Measurements from ENCODE around the gene WDFY4.

WDFY4 gene

DNA sequence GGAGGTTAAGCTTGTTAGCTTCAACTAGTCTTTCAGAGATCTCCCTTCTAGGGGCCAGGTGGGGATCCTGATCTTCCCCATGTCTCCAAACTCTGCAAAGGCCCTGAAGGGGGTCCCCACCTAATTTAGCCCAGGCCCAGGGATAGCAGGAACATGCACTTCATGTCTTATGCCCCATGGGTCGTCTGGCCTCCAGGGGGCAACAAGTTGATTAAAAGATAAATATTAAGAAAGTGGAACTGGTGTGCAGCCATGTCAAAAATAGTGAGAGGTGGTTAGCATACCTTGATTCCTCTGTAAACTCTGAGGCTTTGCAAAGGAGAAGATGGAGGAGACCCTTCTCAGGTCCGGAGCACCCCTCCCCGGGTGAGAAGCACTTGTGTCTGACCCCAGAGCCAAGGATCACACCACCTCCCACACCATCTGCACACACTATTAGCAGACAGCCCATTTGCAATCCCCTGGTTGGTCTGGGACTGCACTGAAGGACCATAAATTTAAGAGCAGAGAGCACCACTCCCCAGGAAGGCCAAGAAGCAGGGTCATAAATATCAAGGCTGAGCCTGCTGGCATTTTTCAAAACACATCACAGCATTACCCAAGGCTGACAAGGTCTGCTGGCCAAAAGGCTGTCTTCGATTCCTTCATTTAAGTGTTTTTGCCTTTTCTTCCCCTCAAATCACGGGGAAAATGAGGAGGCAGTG, 299.1 kb downstream of the WDFY4 start:
- no peak for TF ChIP-seq SIN3A (IDR thresholded peaks at IDR 0.05; ENCODE audit: borderline replicate concordance, insufficient read depth, low read length)
- TF ChIP-seq TAF1 (IDR thresholded peaks at IDR 0.05; ENCODE audit: borderline replicate concordance, insufficient read depth, low read length), result no peak
- TF ChIP-seq, protein P1, sequence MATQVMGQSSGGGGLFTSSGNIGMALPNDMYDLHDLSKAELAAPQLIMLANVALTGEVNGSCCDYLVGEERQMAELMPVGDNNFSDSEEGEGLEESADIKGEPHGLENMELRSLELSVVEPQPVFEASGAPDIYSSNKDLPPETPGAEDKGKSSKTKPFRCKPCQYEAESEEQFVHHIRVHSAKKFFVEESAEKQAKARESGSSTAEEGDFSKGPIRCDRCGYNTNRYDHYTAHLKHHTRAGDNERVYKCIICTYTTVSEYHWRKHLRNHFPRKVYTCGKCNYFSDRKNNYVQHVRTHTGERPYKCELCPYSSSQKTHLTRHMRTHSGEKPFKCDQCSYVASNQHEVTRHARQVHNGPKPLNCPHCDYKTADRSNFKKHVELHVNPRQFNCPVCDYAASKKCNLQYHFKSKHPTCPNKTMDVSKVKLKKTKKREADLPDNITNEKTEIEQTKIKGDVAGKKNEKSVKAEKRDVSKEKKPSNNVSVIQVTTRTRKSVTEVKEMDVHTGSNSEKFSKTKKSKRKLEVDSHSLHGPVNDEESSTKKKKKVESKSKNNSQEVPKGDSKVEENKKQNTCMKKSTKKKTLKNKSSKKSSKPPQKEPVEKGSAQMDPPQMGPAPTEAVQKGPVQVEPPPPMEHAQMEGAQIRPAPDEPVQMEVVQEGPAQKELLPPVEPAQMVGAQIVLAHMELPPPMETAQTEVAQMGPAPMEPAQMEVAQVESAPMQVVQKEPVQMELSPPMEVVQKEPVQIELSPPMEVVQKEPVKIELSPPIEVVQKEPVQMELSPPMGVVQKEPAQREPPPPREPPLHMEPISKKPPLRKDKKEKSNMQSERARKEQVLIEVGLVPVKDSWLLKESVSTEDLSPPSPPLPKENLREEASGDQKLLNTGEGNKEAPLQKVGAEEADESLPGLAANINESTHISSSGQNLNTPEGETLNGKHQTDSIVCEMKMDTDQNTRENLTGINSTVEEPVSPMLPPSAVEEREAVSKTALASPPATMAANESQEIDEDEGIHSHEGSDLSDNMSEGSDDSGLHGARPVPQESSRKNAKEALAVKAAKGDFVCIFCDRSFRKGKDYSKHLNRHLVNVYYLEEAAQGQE (IDR thresholded peaks at IDR 0.05; ENCODE audit: insufficient read depth in 1 of 2, low read depth in 2 of 2, low read length in 2 of 2), result no peak
- TF ChIP-seq FOXP2 (optimal IDR thresholded peaks at IDR 0.05; ENCODE audit: borderline replicate concordance, extremely low read depth, extremely low read length, insufficient read depth), result no peak
- TF ChIP-seq POLR2AphosphoS5 (IDR thresholded peaks at IDR 0.05; ENCODE audit: low read depth, low read length), result no peak

DNA sequence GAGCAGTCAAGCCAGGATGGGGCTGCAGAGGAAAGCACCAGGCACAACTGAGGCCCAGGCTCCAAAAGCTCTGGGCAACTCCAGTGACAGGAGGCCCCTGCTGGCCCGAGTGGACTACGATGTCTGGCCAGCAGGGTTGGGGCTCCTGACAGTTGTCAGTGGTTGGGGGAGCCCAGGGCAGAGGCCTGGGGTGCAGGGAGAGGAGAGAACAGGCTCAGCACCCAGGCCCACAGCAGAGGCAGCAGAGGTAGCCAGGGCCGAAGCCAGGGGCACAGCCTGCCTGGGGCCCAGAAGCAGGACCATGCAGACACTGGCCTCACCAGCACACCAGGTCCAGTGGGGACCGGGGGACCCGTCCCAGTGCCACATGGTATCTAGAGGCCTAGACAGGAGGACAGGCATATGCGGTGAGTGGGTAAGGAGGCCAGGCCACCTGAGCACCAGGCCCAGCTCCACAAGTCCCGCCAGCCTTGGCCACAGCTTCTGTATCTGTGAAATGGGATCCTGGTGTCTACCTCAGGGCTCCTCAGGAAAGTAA, 301.0 kb downstream of the WDFY4 start:
- TF ChIP-seq, protein P1 (IDR thresholded peaks at IDR 0.05; ENCODE audit: insufficient read depth in 1 of 2, low read depth in 2 of 2, low read length in 2 of 2), result no peak
- TF ChIP-seq POLR2AphosphoS5 (IDR thresholded peaks at IDR 0.05; ENCODE audit: low read depth, low read length) (no peak), FOXP2 (optimal IDR thresholded peaks at IDR 0.05; ENCODE audit: borderline replicate concordance, extremely low read depth, extremely low read length, insufficient read depth) (no peak), TAF1 (IDR thresholded peaks at IDR 0.05; ENCODE audit: borderline replicate concordance, insufficient read depth, low read length) (no peak), SIN3A (IDR thresholded peaks at IDR 0.05; ENCODE audit: borderline replicate concordance, insufficient read depth, low read length) (no peak)

- TF ChIP-seq TAF1 (IDR thresholded peaks at IDR 0.05; ENCODE audit: borderline replicate concordance, insufficient read depth, low read length), result no peak
- TF ChIP-seq POLR2AphosphoS5 (IDR thresholded peaks at IDR 0.05; ENCODE audit: low read depth, low read length), result no peak
Observed at GRCh38 chr10:48990226-48990625, 305.6 kb downstream of the WDFY4 start.

DNA sequence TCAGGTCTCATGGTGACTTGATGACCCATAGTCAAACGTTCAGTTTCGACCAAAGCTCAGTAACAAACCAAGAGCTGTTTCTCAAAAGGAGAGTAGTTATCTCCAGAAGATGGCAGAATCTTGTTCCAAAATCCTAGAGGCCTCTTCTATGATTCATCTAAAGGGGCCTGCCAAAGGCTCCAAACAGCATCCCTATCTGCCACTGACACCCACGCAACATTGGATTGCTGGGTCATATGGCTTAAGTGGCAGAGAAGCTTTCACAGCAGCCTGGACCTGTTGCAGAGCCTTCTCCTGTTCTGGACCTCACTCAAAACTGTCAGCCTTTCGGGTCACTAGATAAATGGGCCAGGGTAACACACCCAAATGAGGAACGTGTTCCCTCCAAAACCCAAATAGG, 309.0 kb downstream of the WDFY4 start:
- TF ChIP-seq, protein P1 (IDR thresholded peaks at IDR 0.05; ENCODE audit: insufficient read depth in 1 of 2, low read depth in 2 of 2, low read length in 2 of 2), result no peak
- TF ChIP-seq FOXP2 (optimal IDR thresholded peaks at IDR 0.05; ENCODE audit: borderline replicate concordance, extremely low read depth, extremely low read length, insufficient read depth) (no peak), SIN3A (IDR thresholded peaks at IDR 0.05; ENCODE audit: borderline replicate concordance, insufficient read depth, low read length) (no peak), TAF1 (IDR thresholded peaks at IDR 0.05; ENCODE audit: borderline replicate concordance, insufficient read depth, low read length) (no peak), POLR2AphosphoS5 (IDR thresholded peaks at IDR 0.05; ENCODE audit: low read depth, low read length) (no peak)

- no peak for TF ChIP-seq POLR2AphosphoS5 (IDR thresholded peaks at IDR 0.05; ENCODE audit: low read depth, low read length)
- no peak for TF ChIP-seq SIN3A (IDR thresholded peaks at IDR 0.05; ENCODE audit: borderline replicate concordance, insufficient read depth, low read length)
- TF ChIP-seq, protein P1 (IDR thresholded peaks at IDR 0.05; ENCODE audit: insufficient read depth in 1 of 2, low read depth in 2 of 2, low read length in 2 of 2), result no peak
Observed at GRCh38 chr10:48996329-48996728, 311.7 kb downstream of the WDFY4 start.
